ENCODE data around the gene AQR.
"Not testable (repeated sequence)": the region's sequence is repeated elsewhere in the genome, so short reads cannot be mapped to it uniquely, and the experiment has no call there.

AQR gene

GRCh38 chr15:34952481-34952880 lies 17.1 kb downstream of the AQR start:
- DNase-seq, result no peak

DNA sequence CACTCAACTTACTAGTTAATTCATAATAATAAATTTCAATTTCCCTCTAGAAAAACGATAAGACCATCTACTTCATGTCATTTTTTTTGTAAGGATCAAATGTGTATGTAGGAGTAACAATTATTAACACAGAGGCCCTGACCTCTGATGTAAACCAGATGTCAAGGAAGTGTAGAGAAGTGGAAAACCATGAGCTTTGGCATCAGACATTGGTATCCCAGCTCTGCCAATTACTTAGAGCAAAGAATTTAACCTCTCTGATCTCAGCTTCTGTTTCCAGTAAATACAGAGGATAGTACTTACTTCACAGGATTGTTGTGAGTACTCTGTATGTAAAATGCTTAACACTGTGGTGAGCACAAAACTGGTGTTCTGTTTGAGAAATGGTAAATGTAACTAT lies 17.5 kb downstream of the AQR start:
- DNase-seq, result no peak

DNA sequence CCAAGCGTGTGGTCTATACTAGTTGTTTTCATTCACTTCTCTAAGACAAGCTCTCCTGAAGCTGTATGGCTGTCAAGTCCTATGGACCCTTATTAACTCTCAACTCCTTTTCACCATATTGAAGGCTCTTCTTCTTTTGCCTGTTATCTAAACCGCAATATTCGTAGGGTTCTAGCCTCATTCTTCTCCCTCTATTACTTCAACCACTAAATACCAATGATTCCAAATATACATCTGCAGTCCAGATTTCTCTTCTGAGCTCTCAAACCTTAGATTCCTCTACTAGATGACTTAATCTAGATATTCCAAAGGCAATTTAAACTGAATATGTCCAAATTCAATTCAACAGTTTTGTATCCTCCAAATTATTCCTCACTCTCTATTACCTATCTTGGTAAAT lies 24.6 kb downstream of the AQR start:
- DNase-seq, result no peak

GRCh38 chr15:34943711-34944110 lies 25.8 kb downstream of the AQR start:
- DNase-seq, result no peak

GRCh38 chr15:34943264-34943663 lies 26.3 kb downstream of the AQR start:
- DNase-seq, result not testable (repeated sequence)

DNA sequence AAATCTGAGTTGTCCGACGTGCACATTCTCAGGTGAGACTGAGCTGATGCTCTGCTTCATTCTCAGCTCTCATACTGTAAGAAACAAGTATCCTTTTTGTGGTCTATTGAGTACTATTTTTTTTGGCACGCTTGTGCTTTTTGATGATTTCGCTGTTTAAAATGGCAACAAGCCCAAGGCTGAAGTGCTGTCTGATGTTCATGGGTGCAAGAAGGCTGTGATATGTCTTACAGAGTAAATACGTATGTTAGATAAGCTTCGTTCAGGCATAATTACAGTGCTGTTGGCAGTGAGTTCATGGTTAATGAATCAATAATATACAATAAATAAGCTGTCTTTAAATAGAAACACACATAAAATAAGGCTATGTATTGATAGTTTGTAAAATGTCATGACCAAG lies 27.2 kb downstream of the AQR start:
- no peak for DNase-seq

GRCh38 chr15:34941831-34942230 lies 27.7 kb downstream of the AQR start:
- DNase-seq, result no peak

DNA sequence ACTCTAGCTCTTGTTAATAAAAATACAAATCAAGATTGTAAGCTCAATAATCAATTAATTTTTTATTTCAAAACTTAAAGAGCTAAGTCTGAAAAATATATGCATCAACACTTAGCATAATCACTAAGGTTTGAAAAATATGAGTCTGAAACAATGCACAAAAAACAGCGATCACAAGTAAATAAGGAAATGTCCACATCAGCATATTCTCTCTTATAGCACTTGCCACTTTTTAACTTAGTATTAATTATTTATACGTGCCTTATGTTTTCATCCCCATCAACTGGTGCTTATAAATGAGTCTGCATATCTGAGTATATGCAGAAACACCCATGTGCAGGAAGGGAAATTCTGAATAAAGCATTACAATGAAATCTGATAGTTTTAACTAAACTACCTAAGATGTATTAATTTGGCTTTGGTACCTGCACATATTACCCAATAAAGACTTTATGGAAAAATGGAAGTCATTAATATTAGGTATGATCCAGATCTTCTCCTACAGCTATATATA lies 28.3 kb downstream of the AQR start:
- DNase-seq, result no peak

- no peak for DNase-seq
These were observed 36.0 kb downstream of the AQR start for GRCh38 chr15:34933432-34933975.

GRCh38 chr15:34928349-34928748 lies 41.2 kb downstream of the AQR start:
- not testable (repeated sequence) for DNase-seq

DNA sequence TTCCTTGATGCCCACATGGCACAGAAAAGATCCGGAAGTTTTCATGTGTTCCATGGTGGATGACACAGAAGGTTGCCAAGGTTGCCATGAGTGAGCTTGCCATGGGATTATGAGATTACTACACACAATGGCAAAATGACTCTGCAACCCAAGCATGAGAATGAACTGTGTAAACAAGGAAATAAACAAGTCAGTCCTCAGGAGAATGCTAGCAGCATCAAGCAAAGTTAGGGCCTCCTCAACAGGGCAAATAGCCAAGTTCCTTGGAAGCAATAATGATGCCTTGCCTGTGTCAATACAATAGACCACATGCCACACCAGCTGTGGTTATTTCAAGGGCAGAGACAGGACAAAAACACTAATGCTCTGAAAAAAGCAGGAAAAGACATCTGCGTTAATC lies 41.8 kb downstream of the AQR start:
- no peak for DNase-seq

GRCh38 chr15:34914317-34914716 lies 55.2 kb downstream of the AQR start:
- DNase-seq, result no peak

DNA sequence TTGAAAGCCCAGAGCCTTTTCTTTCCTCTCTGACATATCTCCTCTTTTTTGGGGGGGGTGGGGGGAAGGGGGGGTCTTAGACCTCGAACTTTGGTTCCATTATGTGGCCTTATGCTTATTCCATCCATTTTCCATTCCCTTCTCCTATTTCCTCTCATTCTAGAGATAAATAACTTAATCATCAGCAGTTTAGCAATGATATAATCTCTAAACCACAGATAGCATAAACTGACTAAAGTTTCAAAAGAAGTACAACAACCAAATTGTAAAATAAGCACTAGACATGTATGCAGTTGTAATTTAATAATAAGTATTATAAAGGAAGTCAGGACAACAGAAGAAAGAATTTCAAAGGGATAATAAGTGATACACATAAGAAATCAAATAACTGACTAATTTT lies 64.5 kb downstream of the AQR start:
- DNase-seq, result no peak

DNA sequence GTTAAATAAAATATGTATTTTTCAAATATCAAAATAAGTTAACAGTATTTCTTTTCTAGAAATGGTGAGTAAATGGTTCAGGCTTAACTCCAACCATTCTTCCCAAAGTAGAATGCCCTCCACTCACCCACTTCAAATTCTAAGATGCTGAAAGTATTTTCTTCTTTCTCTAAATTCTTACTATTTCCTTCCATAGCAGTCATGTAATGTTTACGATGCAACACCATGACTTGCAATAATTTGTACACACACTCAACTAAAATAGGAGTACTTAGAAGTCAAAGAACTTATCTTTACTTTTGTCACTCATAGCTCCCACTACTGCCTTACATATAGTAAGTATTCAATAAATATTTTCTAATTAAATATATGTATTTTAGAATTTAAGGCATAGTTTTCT lies 65.0 kb downstream of the AQR start:
- DNase-seq, result no peak

- no peak for DNase-seq
These were observed 68.8 kb downstream of the AQR start for GRCh38 chr15:34900748-34901147.

GRCh38 chr15:34896183-34896582 lies 73.4 kb downstream of the AQR start:
- no peak for DNase-seq

- no peak for DNase-seq
These were observed 75.6 kb downstream of the AQR start for GRCh38 chr15:34893967-34894366.

DNA sequence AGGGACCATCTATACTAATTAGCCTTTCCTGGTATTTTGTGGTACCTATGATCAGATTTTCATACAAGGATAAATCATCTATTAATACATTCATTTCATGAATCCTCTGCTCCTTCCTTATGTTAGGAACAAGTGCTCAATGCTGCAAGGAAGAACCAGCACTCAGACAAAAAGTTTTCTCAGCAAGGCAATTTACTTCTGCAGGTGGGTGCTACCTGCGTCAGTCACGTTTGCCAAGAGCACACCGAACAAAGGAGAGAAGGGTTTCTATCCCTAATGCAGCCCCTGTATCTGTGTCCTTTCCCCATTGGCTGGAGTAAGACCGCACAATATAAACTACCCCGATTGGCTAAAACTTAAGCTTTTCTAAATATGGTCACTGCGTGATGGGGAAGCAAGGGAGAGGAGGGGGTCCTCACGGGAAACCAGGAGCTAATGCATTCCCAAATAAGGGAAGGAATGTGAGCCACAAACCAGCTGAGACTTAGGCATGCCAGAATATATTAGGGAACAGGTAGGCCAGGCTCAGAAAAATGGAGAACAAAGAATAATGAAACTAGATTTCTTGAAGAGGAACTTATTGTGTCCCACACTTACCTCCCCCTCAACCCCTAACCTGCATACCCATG lies 76.5 kb downstream of the AQR start:
- DNase-seq, result no peak

- DNase-seq, result no peak
These were observed 79.1 kb downstream of the AQR start for GRCh38 chr15:34890424-34890823.

- no peak for DNase-seq
These were observed 80.1 kb downstream of the AQR start for GRCh38 chr15:34889476-34889875.

DNA sequence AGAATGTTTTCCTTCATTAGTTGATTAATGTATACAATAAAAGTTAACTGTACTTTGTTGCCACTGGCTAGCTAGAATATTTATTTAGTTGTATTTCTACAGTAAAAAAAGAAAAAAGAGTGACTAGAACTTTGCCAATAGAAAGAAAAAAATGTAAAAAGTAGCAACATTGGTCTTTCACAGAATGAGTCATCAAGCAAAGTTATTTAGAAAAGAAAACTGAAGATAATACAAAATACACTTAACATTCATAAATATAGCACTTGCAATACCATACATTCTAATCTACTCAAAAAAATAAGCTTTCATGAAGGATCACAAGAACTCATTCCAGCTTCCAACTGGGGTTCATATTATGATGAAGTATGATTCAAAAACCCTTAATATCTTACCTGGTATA lies 83.4 kb downstream of the AQR start:
- DNase-seq, result no peak

DNA sequence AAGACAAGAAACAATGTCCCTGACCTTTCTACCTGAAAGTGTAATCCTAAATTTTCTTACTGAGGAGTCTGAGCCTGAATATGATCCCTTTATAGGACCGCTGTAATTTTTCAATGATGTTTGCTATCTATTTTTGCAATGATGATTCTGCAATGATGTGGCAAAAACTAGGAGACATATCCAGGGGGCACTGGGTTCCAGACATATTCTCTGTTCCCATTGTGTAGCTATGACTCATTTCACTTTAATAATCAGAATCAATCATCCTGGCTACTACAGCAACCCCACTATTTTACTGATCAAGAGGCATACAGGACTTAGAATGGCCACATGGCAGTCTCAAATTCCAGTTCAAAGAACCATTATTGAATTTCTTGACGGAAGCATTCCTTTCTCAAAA lies 85.9 kb downstream of the AQR start:
- no peak for DNase-seq

DNA sequence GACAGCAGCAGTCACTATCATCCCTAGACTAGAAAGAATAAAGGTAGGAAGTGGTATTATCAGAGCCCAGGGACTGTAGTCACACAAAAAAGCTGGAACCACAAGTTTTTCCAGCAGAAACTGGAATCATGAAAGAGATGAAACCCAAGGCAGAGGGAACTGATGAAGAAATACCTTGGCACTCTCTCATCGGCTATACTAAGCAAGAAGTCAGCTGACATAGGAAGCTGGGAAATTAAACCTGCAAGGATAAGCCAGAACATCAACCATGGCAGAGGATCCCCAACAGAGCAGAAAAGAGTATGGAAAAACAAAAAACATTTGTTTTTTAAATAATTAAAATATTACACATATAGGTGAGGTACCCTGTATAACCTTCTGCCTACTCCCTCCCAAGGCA lies 86.5 kb downstream of the AQR start:
- DNase-seq, result no peak

GRCh38 chr15:34879107-34879506 lies 90.4 kb downstream of the AQR start:
- DNase-seq, result no peak

DNA sequence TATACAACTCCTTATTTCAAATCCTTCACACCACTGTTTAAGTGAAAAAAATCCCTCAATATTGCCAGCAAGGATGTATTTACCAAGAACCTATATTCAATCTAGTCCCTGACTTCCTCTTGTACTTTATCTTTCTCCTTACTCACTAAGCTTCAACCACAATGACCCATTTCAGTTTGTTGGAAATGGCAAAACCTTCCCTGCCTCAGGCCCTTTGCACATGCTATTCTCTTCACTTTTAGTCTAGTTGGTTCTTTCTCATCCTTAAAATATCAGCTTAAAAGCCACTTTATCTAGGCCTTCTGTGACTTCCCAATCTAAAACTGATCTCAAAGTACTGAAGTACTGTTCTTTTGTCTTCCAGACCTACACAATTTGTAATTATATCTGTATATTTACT lies 92.9 kb downstream of the AQR start:
- DNase-seq, result no peak

Data from effector CD4-positive, alpha-beta T cell (primary cell).